HepG2 (cell line): ENCODE results near the gene ATP5MG. TPM values are rescaled to one million over a fixed set of nuclear protein-coding genes. Genes with fewer than 3 reads are reported as not detected.

Experiments used
- CAMTA2 ChIP-seq: sonication (generic); formaldehyde crosslinking; IDR thresholded peaks from 2 replicates; pipeline ENCODE4 v1.4.0; 2020; ENCODE audit warnings: mild to moderate bottlenecking, missing genetic modification reagents, borderline replicate concordance
- CHCHD3 ChIP-seq: sonication (generic); formaldehyde crosslinking; IDR thresholded peaks from 2 replicates; pipeline ENCODE4 v1.8.0; 2022; ENCODE audit warnings: mild to moderate bottlenecking, missing genetic modification reagents, moderate library complexity
- CREB1 ChIP-seq, 2 experiments: fragments of 450-650 bp in 1 of 2; IDR thresholded peaks; 2 replicates each; pipeline ENCODE4 v1.6.1; 2016 to 2017; ENCODE audit warnings: control low read depth in 1 of 2, mild to moderate bottlenecking in 1 of 2, missing compliant biosample characterization in 1 of 2, missing genetic modification characterization in 1 of 2
- HNRNPK ChIP-seq: fragments of 200-400 bp; formaldehyde crosslinking; IDR thresholded peaks from 2 replicates; pipeline ENCODE4 v1.6.1; 2018; ENCODE audit warnings: low read length, low read depth, moderate library complexity, mild to moderate bottlenecking; ENCODE audit not compliant: poor library complexity, severe bottlenecking
- JUN ChIP-seq: sonication (generic); formaldehyde crosslinking; IDR thresholded peaks from 2 replicates; pipeline ENCODE4 v1.4.0; 2020; ENCODE audit warnings: mild to moderate bottlenecking, missing genetic modification reagents
- KDM5A ChIP-seq: fragments of 200-600 bp; sonication (generic); IDR thresholded peaks from 2 replicates; pipeline ENCODE4 v1.7.0; 2018; ENCODE audit warnings: antibody characterized with exemption, mild to moderate bottlenecking, low read length, borderline replicate concordance
- MED1 ChIP-seq: sonication (generic); formaldehyde crosslinking; IDR thresholded peaks from 2 replicates; pipeline ENCODE4 v1.4.0; 2020; ENCODE audit warnings: missing genetic modification reagents
- MYNN ChIP-seq: sonication (generic); formaldehyde crosslinking; IDR thresholded peaks from 2 replicates; pipeline ENCODE4 v1.4.0; 2020; ENCODE audit warnings: mild to moderate bottlenecking, low read depth, missing genetic modification reagents
- NBN ChIP-seq: fragments of 450-650 bp; conservative IDR thresholded peaks from 2 replicates; pipeline ENCODE4 v1.6.1; 2017
- NCOA1 ChIP-seq: sonication (generic); formaldehyde crosslinking; IDR thresholded peaks from 2 replicates; pipeline ENCODE4 v1.9.0; 2021; ENCODE audit warnings: missing genetic modification reagents
- PHF8 ChIP-seq: sonication (generic); formaldehyde crosslinking; IDR thresholded peaks from 2 replicates; pipeline ENCODE4 v1.5.0; 2020; ENCODE audit warnings: missing genetic modification reagents
- RFXAP ChIP-seq: sonication (generic); formaldehyde crosslinking; IDR thresholded peaks from 2 replicates; pipeline ENCODE4 v1.4.0; 2020; ENCODE audit warnings: missing genetic modification reagents, borderline replicate concordance
- RNF219 ChIP-seq: sonication (generic); formaldehyde crosslinking; IDR thresholded peaks from 2 replicates; pipeline ENCODE4 v1.5.0; 2020; ENCODE audit warnings: mild to moderate bottlenecking, missing genetic modification reagents
- TAF1 ChIP-seq: sonication (generic); formaldehyde crosslinking; IDR thresholded peaks from 2 replicates; pipeline ENCODE4 v1.4.0; 2020; ENCODE audit warnings: missing genetic modification reagents
- TCF7 ChIP-seq: sonication (generic); IDR thresholded peaks from 2 replicates; pipeline ENCODE4 v1.6.1; 2016; ENCODE audit warnings: antibody characterized with exemption, low read depth
- ZNF224 ChIP-seq: sonication (generic); formaldehyde crosslinking; IDR thresholded peaks from 2 replicates; pipeline ENCODE4 v1.5.0; 2020; ENCODE audit warnings: mild to moderate bottlenecking, missing genetic modification reagents
- ZNF281 ChIP-seq: sonication (generic); formaldehyde crosslinking; IDR thresholded peaks from 2 replicates; pipeline ENCODE4 v1.4.0; 2020; ENCODE audit warnings: missing genetic modification reagents, borderline replicate concordance
- ZNF44 ChIP-seq: sonication (generic); formaldehyde crosslinking; IDR thresholded peaks from 2 replicates; pipeline ENCODE4 v1.5.1; 2020; ENCODE audit warnings: mild to moderate bottlenecking, missing genetic modification reagents
- ZNF468 ChIP-seq: sonication (generic); formaldehyde crosslinking; IDR thresholded peaks from 2 replicates; pipeline ENCODE4 v1.8.0; 2022; ENCODE audit warnings: mild to moderate bottlenecking, moderate library complexity, missing genetic modification reagents
- ZNF883 ChIP-seq: sonication (generic); formaldehyde crosslinking; IDR thresholded peaks from 2 replicates; pipeline ENCODE4 v1.5.1; 2020; ENCODE audit warnings: mild to moderate bottlenecking, missing genetic modification reagents; ENCODE audit errors: not compliant biosample characterization
- polyA plus RNA-seq, 8 experiments: library from polyadenylated mRNA; depleted of rRNA in 3 of 8; stranded (reverse) in 7 of 8; unstranded in 1 of 8; fragments of >200 nt; fragmentation: Illumina TruSeq in 4 of 8; extraction: Trizol in 4 of 8; gene quantifications; 2 replicates each; pipeline versions ENCODE4 v1.2.1 to v1.2.3, GENCODE V29; 2011 to 2016; ENCODE audit warnings: low read depth in 4 of 8, missing spikeins in 1 of 8, mixed read lengths in 1 of 8; ENCODE audit not compliant: insufficient read depth in 1 of 8
- total RNA-seq, 5 experiments: library from RNA; depleted of rRNA; stranded (reverse); fragments of >200 nt; fragmentation: Illumina TruSeq; extraction: Trizol; gene quantifications; 2 replicates each; pipeline ENCODE4 v1.2.3, GENCODE V29; 2016; ENCODE audit warnings: low read depth in 1 of 5
- TF ChIP-seq, protein P1 (sequence below): IDR thresholded peaks from 2 replicates; pipeline ENCODE4 v1.6.1; 2016; ENCODE audit warnings: missing genetic modification reagents, missing compliant biosample characterization
- TF ChIP-seq, protein P2 (sequence below): sonication (generic); formaldehyde crosslinking; IDR thresholded peaks from 2 replicates; pipeline ENCODE4 v1.5.0; 2020; ENCODE audit warnings: missing genetic modification reagents

The ATP5MG gene
- total and polyA plus RNA-seq, 2 of the 13 experiments (the other 11 are each of a cell fraction or from before 2014, with no cell fraction given): 260 to 320 TPM

DNA sequence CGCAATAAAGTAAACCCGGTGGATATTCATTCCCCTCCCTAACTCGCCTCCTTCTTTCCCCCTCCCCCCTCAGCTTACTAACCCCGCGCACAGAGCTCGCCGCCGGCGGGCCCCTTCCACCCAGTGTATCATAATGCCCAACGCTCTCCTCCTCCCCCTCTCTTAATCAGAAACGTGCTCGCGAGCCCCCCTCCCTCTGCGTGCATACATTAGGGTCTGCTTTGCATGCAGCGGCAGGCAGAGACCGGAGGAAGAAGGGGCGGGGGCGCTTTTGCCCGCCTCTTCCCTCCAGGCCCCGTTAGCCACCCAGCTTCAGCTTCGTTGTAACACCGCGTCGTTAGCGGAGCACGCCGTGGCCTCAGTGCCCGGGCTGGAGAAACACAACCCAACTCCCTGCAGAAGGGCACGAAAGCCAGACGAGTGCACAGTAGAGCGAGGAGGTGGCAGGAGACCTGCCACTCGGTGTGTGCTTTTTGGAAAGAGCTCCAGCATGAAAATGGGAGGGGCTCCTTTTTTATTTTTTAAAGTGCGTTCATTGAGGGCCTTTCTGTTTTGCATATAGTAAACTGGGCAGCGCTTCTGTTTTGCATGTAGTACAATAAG lies 34.0 kb downstream of the ATP5MG start (continued):
- TF ChIP-seq ZNF468 (CRISPR knock-in tag) (no peak), ZNF224 (CRISPR knock-in tag) (no peak), ZNF883 (CRISPR knock-in tag) (no peak), NBN (no peak), TCF7 (no peak), CAMTA2 (CRISPR knock-in tag) (no peak), RNF219 (no peak), TAF1 (peak; percentile 57), HNRNPK (peak; percentile 36), MED1 (CRISPR knock-in tag) (no peak), ZNF44 (CRISPR knock-in tag) (no peak), MYNN (CRISPR knock-in tag) (no peak), ZNF281 (peak; percentile 21; the same call in 1 of the 2 replicates), CHCHD3 (CRISPR knock-in tag) (no peak), RFXAP (CRISPR knock-in tag) (no peak), JUN (CRISPR knock-in tag) (no peak), KDM5A (peak; percentile 37), PHF8 (CRISPR knock-in tag) (peak; percentile 72), CREB1 (IDR thresholded peaks at IDR 0.05) (no peak), CREB1 (CRISPR knock-in tag; IDR thresholded peaks at IDR 0.05) (no peak), NCOA1 (CRISPR knock-in tag) (0 out of 2 replicates have a peak, but pooled peaks have one; percentile 13)
- TF ChIP-seq, protein P1, sequence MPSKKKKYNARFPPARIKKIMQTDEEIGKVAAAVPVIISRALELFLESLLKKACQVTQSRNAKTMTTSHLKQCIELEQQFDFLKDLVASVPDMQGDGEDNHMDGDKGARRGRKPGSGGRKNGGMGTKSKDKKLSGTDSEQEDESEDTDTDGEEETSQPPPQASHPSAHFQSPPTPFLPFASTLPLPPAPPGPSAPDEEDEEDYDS (CRISPR knock-in tag): peak; percentile 20; the same call in 1 of the 2 replicates
- TF ChIP-seq, protein P2, sequence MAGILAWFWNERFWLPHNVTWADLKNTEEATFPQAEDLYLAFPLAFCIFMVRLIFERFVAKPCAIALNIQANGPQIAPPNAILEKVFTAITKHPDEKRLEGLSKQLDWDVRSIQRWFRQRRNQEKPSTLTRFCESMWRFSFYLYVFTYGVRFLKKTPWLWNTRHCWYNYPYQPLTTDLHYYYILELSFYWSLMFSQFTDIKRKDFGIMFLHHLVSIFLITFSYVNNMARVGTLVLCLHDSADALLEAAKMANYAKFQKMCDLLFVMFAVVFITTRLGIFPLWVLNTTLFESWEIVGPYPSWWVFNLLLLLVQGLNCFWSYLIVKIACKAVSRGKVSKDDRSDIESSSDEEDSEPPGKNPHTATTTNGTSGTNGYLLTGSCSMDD (CRISPR knock-in tag): no peak
